Memory B cell (primary cell): ENCODE results near the gene TFAP2A.
A peak's percentile ranks its signal among the peaks of the same experiment; 100 is the strongest.

ENCODE experiments used
- ATAC-seq: fragments of 150-1000 bp; cut with Tn5 transposase; 2 replicates; pipeline ENCODE4 v1.10.0; 2021; ENCODE audit warnings: low read depth, mild to moderate bottlenecking, moderate library complexity
- DNase-seq, 2 donors: peaks; one replicate each; pipeline ENCODE4 v3.0.0; 2022; ENCODE audit warnings: low spot score in 2 of 2
- H3K27ac Mint-ChIP-seq: one replicate; pipeline ENCODE4 v1.8.0; 2022; ENCODE audit warnings: mild to moderate bottlenecking, moderate library complexity, mixed read lengths
- H3K27me3 Mint-ChIP-seq: one replicate; pipeline ENCODE4 v1.8.0; 2022; ENCODE audit warnings: mixed read lengths
- H3K36me3 Mint-ChIP-seq: one replicate; pipeline ENCODE4 v1.8.0; 2022; ENCODE audit warnings: mild to moderate bottlenecking, mixed read lengths
- H3K4me1 Mint-ChIP-seq: one replicate; pipeline ENCODE4 v1.8.0; 2022; ENCODE audit warnings: mixed read lengths
- H3K4me3 Mint-ChIP-seq: one replicate; pipeline ENCODE4 v1.8.0; 2022; ENCODE audit warnings: mild to moderate bottlenecking, moderate library complexity, mixed read lengths
- H3K9me3 Mint-ChIP-seq: one replicate; pipeline ENCODE4 v1.8.0; 2022; ENCODE audit warnings: mixed read lengths

The TFAP2A gene

DNA sequence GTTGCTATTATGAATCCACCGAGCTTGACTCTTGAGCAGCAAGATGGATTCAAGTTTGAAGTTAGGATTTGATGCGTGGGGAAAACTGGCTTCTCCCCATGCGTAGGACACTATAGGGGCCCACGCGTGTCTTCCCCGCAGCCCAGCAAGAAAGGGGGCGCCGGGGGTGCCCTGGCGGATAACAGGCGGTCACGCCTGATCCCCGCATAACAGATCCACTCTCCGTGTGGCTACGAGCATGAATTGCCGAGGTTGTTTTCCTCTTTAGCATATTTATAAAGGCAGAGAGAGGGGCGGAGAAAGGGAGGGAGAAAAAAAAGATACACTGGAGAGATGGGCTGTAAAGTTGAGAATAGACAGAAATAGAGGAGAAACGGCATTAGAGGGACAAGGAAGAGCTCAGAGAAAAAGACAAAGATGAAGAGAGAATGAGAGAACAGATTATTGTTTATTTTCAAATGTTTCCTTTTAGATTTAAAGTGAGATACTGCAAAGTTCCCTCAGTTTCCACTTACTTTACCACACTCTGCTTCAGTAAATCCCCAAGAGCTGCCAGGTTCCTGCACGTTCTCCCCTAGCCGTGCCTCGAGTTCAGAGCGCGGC, 32.0 kb downstream of the TFAP2A start:
- Mint-ChIP-seq H3K27ac (peak overlapping the region; percentile 67), H3K4me1 (peaks cover 2% of the 10 kb centered on the region), H3K27me3 (peaks cover 29% of the 10 kb centered on the region), H3K36me3 (peaks cover 2% of the 10 kb centered on the region), H3K9me3 (peaks cover 3% of the 10 kb centered on the region), H3K4me3 (no peak overlapping the region)
- DNase-seq, result no peak
- no peak for ATAC-seq

DNA sequence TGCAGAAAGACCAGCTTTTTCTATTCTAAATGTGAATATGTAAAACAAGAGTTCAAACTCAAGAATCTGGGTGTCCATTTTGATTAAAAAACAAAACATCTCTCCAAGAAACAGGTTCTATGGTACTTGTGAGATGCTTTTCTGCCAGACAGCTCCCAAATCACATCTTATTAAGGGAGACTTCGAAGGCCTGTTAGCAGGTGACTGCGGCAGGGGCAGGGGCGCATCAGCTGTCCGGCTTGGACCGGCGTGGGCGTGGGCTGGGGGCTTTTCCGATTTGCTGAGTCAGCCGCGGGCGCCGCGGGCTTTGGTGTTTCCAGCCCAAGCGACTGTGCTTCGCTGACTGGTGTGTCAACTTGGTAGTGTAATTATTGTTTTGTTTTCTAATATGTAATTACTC, 32.6 kb downstream of the TFAP2A start:
- ATAC-seq (no peak), DNase-seq (no peak)
- Mint-ChIP-seq H3K27me3 (peaks cover 31% of the 10 kb centered on the region), H3K36me3 (peaks cover 2% of the 10 kb centered on the region), H3K27ac (peak overlapping the region; percentile 67), H3K4me1 (peaks cover 2% of the 10 kb centered on the region), H3K4me3 (no peak overlapping the region), H3K9me3 (peaks cover 3% of the 10 kb centered on the region)

DNA sequence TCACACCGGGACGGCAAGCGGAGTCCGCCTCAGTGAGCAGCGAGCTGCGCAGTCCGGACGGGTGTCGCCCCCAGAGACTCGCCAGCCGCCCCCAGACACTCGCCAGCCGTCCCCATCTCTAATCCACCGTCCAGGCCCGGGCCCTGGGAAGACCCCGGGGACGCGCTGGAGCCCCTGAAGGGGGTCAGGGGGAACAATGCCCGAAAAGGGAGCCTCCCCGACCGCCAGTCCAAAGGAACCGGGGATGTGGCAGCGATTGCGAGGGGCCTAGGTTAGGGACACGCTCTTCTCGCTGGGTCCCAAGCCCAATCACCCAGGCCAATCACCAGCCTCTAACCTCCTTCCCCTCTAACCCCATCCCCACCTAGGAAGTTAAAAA, 33.1 kb downstream of the TFAP2A start:
- peaks cover 3% of the 10 kb centered on the region for H3K9me3 Mint-ChIP-seq
- H3K27ac Mint-ChIP-seq, result no peak overlapping the region
- peaks cover 32% of the 10 kb centered on the region for H3K27me3 Mint-ChIP-seq
- ATAC-seq (no peak), DNase-seq (no peak)
- H3K4me1 Mint-ChIP-seq, result peaks cover 2% of the 10 kb centered on the region
- H3K36me3 Mint-ChIP-seq, result peaks cover 2% of the 10 kb centered on the region
- no peak overlapping the region for H3K4me3 Mint-ChIP-seq

DNA sequence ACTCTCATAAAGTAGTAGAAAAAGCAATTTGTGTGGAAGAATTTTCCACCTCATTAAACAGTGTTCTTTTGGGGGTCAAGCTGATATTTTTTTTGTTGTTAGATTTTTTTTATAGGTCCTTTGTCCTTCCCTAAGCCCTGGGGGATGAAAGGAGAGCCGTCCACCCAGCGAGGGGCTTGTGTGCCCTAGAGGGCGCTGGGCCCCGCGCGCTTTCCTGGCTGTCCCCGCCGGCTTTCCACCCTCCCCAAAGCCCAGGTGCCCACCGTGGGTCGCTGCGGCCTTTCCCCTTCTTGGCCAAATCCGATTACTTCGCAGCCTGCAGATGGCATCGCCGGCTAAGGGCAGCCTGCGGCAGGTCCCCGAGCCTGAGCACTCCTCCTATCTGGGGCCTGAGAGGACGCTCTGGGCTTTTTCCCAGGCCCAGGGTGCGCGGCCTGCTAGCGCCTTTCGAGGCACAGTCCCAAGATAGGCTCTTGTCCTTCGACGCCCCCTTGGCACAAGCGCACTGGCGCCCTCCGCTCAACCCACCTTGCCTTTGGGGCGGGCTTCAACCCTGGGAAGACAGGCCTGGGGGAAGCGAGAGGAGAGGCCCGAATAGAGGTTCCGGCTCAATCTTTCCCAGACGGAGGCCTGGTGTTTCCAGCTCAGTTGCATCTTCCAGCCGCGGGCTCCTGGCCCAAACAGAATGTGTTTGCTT, 33.6 kb downstream of the TFAP2A start:
- DNase-seq (no peak), ATAC-seq (no peak)
- no peak overlapping the region for H3K27ac Mint-ChIP-seq
- peaks cover 3% of the 10 kb centered on the region for H3K9me3 Mint-ChIP-seq
- peaks cover 2% of the 10 kb centered on the region for H3K4me1 Mint-ChIP-seq
- no peak overlapping the region for H3K4me3 Mint-ChIP-seq
- H3K36me3 Mint-ChIP-seq, result peaks cover 2% of the 10 kb centered on the region
- peaks cover 27% of the 10 kb centered on the region for H3K27me3 Mint-ChIP-seq

DNA sequence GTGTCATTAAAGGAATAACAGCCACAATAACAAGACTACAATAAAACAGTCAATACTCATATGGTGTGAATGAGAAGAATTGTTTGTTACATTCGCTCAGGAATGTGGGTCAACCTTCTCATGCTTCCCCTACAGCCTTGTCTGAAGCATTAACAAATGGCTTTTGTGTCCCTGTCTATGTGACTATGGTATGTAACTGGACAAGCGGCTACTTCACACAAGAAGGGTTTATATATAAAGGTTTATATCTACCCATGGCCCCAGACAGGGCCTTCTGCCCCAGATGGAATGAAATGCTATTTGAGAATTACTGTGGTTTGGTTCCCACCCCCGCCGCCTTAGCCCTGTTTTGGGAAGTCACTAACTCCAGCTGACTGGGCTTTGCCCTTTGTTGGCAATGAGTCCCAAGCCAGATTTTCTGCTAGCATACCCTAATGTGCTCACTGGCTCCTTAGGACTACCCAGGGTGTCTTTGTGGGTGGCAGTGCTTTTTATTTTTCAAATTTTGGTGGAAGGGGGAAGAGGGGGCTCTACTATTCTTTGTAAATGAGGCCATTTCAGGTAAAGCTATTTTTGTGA, 39.4 kb downstream of the TFAP2A start:
- peaks cover 1% of the 10 kb centered on the region for H3K9me3 Mint-ChIP-seq
- H3K27me3 Mint-ChIP-seq, result peaks cover 14% of the 10 kb centered on the region
- H3K4me1 Mint-ChIP-seq, result no peaks in the 10 kb centered on the region
- H3K27ac Mint-ChIP-seq, result no peak overlapping the region
- H3K36me3 Mint-ChIP-seq, result no peaks in the 10 kb centered on the region
- H3K4me3 Mint-ChIP-seq, result no peak overlapping the region
- DNase-seq, result no peak
- ATAC-seq, result no peak

DNA sequence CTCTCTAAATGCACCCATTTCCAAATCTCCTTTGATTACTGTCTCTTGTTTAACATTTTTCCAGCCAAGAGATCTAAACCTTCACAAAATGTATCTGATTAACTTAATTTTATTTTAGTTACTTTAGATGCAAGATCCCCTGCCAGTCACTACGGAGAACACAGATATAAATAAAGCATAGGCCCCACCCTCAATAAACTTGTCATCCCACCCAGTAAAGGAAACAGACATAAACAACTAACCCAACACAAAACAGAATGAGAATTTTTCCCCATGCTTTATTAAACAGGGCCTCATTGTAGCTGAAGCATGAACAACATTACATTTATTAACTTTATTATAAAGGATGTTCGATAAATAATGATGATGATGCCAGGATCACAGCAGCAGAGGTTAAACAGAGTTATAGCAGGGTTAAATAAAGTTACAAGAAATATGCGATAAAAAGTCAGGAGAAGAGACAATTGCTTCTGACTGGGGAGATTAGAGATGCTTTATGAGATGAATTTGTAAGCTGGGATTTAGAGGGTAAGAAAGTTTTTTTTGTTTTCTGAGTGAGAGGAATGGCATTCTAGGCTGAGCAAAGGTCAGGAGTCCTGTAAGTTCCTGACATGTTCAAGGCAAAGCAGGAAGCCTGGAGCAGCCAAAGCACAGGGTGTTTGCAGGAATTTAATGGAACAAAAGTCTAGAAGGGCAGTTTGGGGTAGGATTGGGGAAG, 41.1 kb downstream of the TFAP2A start:
- Mint-ChIP-seq H3K27ac (no peak overlapping the region), H3K4me3 (no peak overlapping the region)

DNA sequence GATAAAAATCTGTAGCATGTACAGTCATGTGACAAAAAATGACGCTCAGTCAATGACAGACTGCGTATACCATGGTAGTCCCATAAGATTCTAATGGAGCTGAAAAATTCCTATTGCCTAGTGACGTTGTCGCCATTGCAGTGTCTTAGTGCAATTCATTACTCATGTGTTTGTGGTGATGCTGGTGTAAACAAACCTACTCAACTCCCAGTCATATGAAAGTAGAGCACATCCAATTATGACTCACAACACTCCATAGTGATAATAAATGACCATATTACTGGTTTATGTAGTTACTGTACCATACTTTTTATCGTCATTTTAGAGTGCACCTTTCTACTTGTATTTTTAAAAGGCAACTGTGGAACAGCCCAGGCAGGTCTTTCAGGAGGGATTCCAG, 45.0 kb downstream of the TFAP2A start:
- ATAC-seq, result no peak
- DNase-seq, result no peak
- Mint-ChIP-seq H3K27ac (no peak overlapping the region), H3K27me3 (peaks cover 2% of the 10 kb centered on the region), H3K4me1 (no peaks in the 10 kb centered on the region), H3K36me3 (no peaks in the 10 kb centered on the region), H3K4me3 (no peak overlapping the region), H3K9me3 (peaks cover 1% of the 10 kb centered on the region)

More for the DNA sequence above, 41.1 kb downstream of the TFAP2A start:
- H3K4me1 Mint-ChIP-seq, result no peaks in the 10 kb centered on the region
- ATAC-seq (no peak), DNase-seq (no peak)
- peaks cover 14% of the 10 kb centered on the region for H3K27me3 Mint-ChIP-seq
- peaks cover 1% of the 10 kb centered on the region for H3K9me3 Mint-ChIP-seq
- H3K36me3 Mint-ChIP-seq, result no peaks in the 10 kb centered on the region

DNA sequence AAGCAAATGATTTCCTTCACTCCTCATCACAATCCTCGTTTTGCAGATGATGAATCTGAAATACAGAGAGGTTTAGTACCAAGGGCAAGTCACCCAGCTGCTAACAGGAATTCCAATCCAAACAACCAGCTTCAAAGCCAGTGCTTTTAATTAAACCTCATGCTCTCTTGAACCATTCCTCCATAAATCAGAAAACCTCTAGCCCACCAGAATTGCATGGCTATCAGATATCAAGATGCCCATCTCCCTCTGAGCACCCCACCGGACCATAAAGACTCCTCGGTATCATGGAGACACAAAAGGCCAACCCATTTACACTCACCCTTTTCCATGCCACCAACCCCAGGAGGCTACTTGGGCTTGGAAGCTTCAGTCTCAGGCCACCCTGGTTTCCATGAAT, 46.0 kb downstream of the TFAP2A start:
- Mint-ChIP-seq H3K36me3 (no peaks in the 10 kb centered on the region), H3K27me3 (peaks cover 2% of the 10 kb centered on the region), H3K9me3 (peaks cover 5% of the 10 kb centered on the region), H3K27ac (no peak overlapping the region), H3K4me1 (no peaks in the 10 kb centered on the region), H3K4me3 (no peak overlapping the region)
- no peak for DNase-seq
- ATAC-seq, result no peak

DNA sequence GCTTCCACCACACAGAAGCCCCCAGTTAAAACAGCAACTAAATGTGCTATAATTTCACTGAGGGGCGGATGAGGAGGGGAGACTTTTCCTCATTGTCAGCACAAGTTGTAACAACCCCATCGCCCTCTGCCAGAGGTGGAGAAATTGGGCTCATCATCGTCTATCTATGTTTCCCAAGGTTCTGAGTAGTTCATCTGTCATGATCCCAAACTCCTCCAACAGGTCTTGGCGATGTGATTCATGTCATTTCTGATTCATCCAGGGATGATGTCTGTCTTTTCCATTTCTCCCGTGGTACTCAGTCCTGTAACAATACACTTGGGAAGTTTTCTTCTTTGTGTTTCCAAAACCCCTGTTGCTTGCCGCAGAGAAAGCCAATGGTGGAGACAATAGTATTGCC, 51.0 kb downstream of the TFAP2A start:
- Mint-ChIP-seq H3K27me3 (peaks cover 5% of the 10 kb centered on the region), H3K4me3 (no peak overlapping the region), H3K9me3 (peaks cover 6% of the 10 kb centered on the region), H3K27ac (no peak overlapping the region), H3K36me3 (no peaks in the 10 kb centered on the region), H3K4me1 (no peaks in the 10 kb centered on the region)
- DNase-seq (no peak), ATAC-seq (no peak)

DNA sequence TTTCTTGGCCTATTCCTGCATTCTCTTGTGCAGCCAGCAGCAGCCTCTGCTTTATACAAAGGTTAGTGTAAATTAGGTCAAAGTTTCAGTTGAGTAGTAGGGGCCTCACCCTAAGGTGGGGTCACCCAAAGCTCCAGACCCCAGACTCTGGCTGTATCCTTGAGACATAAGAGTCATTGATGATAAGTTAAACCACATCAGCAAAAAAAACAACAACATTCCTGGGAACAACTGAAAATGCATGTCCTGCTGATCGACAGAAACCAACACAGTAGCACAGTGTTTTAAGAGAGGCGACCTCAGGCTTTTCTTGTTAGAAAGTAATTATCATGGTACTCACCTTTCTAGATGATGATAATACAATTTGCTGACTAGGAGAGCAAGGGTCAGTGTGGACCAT, 52.6 kb downstream of the TFAP2A start:
- no peak overlapping the region for H3K4me3 Mint-ChIP-seq
- no peaks in the 10 kb centered on the region for H3K36me3 Mint-ChIP-seq
- DNase-seq (no peak), ATAC-seq (no peak)
- peaks cover 7% of the 10 kb centered on the region for H3K27me3 Mint-ChIP-seq
- H3K4me1 Mint-ChIP-seq, result no peaks in the 10 kb centered on the region
- no peak overlapping the region for H3K27ac Mint-ChIP-seq
- peaks cover 6% of the 10 kb centered on the region for H3K9me3 Mint-ChIP-seq

DNA sequence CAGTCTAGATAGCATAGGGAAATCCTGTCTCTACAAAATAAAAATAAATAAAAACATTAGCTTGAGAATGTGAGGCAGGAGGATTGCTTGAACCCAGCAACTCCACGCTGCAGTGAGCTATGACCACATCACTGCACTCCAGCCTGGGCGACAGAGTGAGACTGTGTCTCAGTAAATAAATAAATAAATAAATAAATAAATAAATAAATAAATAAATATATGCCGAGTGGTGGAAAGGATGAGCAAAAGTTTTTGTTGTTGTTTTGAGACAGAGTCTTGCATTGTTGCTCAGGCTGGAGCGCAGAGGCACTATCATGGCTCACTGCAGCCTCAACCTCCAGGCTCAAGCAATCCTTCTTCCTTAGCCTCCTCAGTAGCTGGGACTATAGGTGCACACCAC, 53.4 kb downstream of the TFAP2A start:
- no peak for ATAC-seq
- H3K27me3 Mint-ChIP-seq, result peaks cover 7% of the 10 kb centered on the region
- DNase-seq, result no peak
- no peak overlapping the region for H3K4me3 Mint-ChIP-seq
- H3K4me1 Mint-ChIP-seq, result no peaks in the 10 kb centered on the region
- peaks cover 6% of the 10 kb centered on the region for H3K9me3 Mint-ChIP-seq
- H3K27ac Mint-ChIP-seq, result no peak overlapping the region
- no peaks in the 10 kb centered on the region for H3K36me3 Mint-ChIP-seq

DNA sequence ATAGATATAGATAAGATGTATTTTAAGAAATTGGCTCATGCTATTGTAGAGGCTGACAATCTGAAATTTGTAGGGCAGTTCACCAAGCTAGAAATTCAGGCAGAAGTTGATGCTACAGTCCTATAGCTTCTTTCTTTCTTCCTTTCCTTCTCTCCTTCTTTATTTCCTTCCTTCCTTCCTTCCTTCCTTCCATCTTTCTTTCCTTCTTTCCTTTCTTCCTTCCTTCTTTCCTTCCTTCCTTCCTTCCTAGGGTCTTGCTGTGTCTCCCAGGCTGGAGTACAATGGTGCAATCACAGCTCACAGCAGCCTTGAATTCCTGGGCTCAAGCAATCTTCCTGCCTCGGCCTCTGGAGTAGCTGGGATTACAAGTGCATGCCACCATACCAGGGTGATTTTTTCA, 55.3 kb downstream of the TFAP2A start:
- no peak for ATAC-seq
- H3K9me3 Mint-ChIP-seq, result peaks cover 6% of the 10 kb centered on the region
- no peak for DNase-seq
- H3K4me3 Mint-ChIP-seq, result no peak overlapping the region
- peaks cover 10% of the 10 kb centered on the region for H3K27me3 Mint-ChIP-seq
- H3K36me3 Mint-ChIP-seq, result no peaks in the 10 kb centered on the region
- peaks cover 3% of the 10 kb centered on the region for H3K4me1 Mint-ChIP-seq
- H3K27ac Mint-ChIP-seq, result no peak overlapping the region

DNA sequence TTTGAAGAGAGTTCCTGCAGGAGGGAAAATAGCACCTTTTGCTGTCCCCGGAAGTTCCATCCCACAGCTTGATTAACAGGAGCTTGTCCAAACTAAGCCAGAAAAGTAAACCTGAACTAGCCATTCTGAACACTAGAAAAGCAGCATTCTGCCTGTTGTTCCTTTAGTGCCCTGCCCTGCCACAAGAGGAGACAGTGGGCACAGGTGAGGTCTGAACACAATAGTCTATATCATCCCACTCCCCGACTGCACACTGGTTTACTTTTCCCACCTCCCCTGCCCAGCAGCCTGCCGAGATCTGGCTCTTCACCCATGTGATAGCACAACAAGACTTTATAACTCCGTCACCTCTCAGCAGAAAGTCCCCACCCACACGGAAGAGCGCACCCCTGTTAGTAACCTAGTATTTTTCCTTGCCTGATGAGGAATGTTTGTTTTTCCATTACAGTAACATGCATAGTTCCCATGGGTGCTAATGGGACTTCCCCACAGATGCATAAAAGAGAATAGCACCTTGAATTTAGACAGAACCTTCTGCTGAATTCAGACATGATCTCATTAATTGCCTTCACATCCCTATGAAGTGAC, 59.7 kb downstream of the TFAP2A start:
- Mint-ChIP-seq H3K27ac (no peak overlapping the region), H3K4me1 (peaks cover 3% of the 10 kb centered on the region), H3K4me3 (no peak overlapping the region), H3K36me3 (no peaks in the 10 kb centered on the region), H3K9me3 (no peaks in the 10 kb centered on the region), H3K27me3 (peaks cover 8% of the 10 kb centered on the region)
- no peak for DNase-seq
- ATAC-seq, result no peak

DNA sequence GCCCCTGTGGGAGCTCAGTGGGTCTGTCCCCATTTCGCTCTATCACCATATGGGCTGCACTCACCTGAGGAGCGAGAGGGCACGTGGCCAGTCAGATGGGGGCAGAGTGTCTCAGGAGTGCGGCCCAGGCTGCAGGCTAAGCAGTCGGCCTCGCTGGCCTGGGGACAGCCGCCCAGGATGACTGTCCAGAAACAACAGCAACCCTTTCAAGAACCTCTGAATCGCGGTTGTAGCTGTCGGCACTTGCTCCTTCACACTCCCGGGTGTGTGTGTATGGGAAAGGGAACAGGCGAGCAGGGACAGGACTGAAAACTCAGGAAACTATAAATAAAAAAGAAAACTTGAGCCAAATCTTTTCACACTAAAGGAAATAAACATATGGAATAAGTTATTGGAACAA, 63.1 kb downstream of the TFAP2A start:
- Mint-ChIP-seq H3K4me3 (no peak overlapping the region), H3K27ac (no peak overlapping the region), H3K4me1 (peaks cover 3% of the 10 kb centered on the region), H3K36me3 (no peaks in the 10 kb centered on the region), H3K9me3 (no peaks in the 10 kb centered on the region), H3K27me3 (peaks cover 5% of the 10 kb centered on the region)
- ATAC-seq (no peak), DNase-seq (no peak)
